ENCODE data around the gene CDH5.
A peak's percentile ranks its signal among the peaks of the same experiment; 100 is the strongest.

The CDH5 gene

GRCh38 chr16:66337463-66338188 is 28.9 kb upstream of the CDH5 start:
- Mint-ChIP-seq H3K4me1 (ENCODE audit: low read depth) (no peaks in the 10 kb centered on the region), H3K4me3 (no peak overlapping the region), H3K9me3 (no peaks in the 10 kb centered on the region), H3K27me3 (peaks cover 27% of the 10 kb centered on the region), H3K36me3 (ENCODE audit: low read depth) (no peaks in the 10 kb centered on the region), H3K27ac (no peak overlapping the region)
- DNase-seq = no peak

- H3K27ac Mint-ChIP-seq = no peak overlapping the region
- H3K27me3 Mint-ChIP-seq = peaks cover 46% of the 10 kb centered on the region
- no peaks in the 10 kb centered on the region for H3K4me1 Mint-ChIP-seq (ENCODE audit: low read depth)
- no peak overlapping the region for H3K4me3 Mint-ChIP-seq
- DNase-seq = peak; percentile 43
- no peaks in the 10 kb centered on the region for H3K9me3 Mint-ChIP-seq
- H3K36me3 Mint-ChIP-seq (ENCODE audit: low read depth) = no peaks in the 10 kb centered on the region
Observed at GRCh38 chr16:66342294-66342900, 24.1 kb upstream of the CDH5 start.

- Mint-ChIP-seq H3K27ac (no peak overlapping the region), H3K9me3 (no peaks in the 10 kb centered on the region), H3K4me1 (ENCODE audit: low read depth) (no peaks in the 10 kb centered on the region), H3K36me3 (ENCODE audit: low read depth) (no peaks in the 10 kb centered on the region), H3K4me3 (no peak overlapping the region), H3K27me3 (peaks cover 52% of the 10 kb centered on the region)
- DNase-seq = no peak
Observed at GRCh38 chr16:66344533-66345145, 21.9 kb upstream of the CDH5 start.

GRCh38 chr16:66346221-66346620 is 20.3 kb upstream of the CDH5 start:
- no peak for DNase-seq
- Mint-ChIP-seq H3K4me1 (ENCODE audit: low read depth) (no peaks in the 10 kb centered on the region), H3K9me3 (no peaks in the 10 kb centered on the region), H3K27ac (no peak overlapping the region), H3K27me3 (peaks cover 59% of the 10 kb centered on the region), H3K36me3 (ENCODE audit: low read depth) (no peaks in the 10 kb centered on the region), H3K4me3 (no peak overlapping the region)

GRCh38 chr16:66352304-66352703 is 14.2 kb upstream of the CDH5 start:
- no peaks in the 10 kb centered on the region for H3K36me3 Mint-ChIP-seq (ENCODE audit: low read depth)
- peaks cover 66% of the 10 kb centered on the region for H3K27me3 Mint-ChIP-seq
- no peak for DNase-seq
- no peak overlapping the region for H3K27ac Mint-ChIP-seq
- no peak overlapping the region for H3K4me3 Mint-ChIP-seq
- H3K9me3 Mint-ChIP-seq = no peaks in the 10 kb centered on the region
- peaks cover 3% of the 10 kb centered on the region for H3K4me1 Mint-ChIP-seq (ENCODE audit: low read depth)

GRCh38 chr16:66353055-66353454 is 13.4 kb upstream of the CDH5 start:
- peaks cover 71% of the 10 kb centered on the region for H3K27me3 Mint-ChIP-seq
- H3K27ac Mint-ChIP-seq = no peak overlapping the region
- no peaks in the 10 kb centered on the region for H3K36me3 Mint-ChIP-seq (ENCODE audit: low read depth)
- H3K4me1 Mint-ChIP-seq (ENCODE audit: low read depth) = peaks cover 3% of the 10 kb centered on the region
- no peak overlapping the region for H3K4me3 Mint-ChIP-seq
- no peak for DNase-seq
- H3K9me3 Mint-ChIP-seq = no peaks in the 10 kb centered on the region

- Mint-ChIP-seq H3K9me3 (no peaks in the 10 kb centered on the region), H3K27ac (no peak overlapping the region), H3K4me3 (no peak overlapping the region), H3K36me3 (ENCODE audit: low read depth) (no peaks in the 10 kb centered on the region), H3K4me1 (ENCODE audit: low read depth) (peaks cover 3% of the 10 kb centered on the region), H3K27me3 (peaks cover 74% of the 10 kb centered on the region)
- DNase-seq = no peak
Observed at GRCh38 chr16:66354034-66354909, 12.2 kb upstream of the CDH5 start.

- no peak overlapping the region for H3K27ac Mint-ChIP-seq
- peaks cover 3% of the 10 kb centered on the region for H3K4me1 Mint-ChIP-seq (ENCODE audit: low read depth)
- H3K27me3 Mint-ChIP-seq = peaks cover 78% of the 10 kb centered on the region
- no peak for DNase-seq
- H3K9me3 Mint-ChIP-seq = no peaks in the 10 kb centered on the region
- no peaks in the 10 kb centered on the region for H3K36me3 Mint-ChIP-seq (ENCODE audit: low read depth)
- no peak overlapping the region for H3K4me3 Mint-ChIP-seq
Observed at GRCh38 chr16:66355526-66355925, 11.0 kb upstream of the CDH5 start.

- H3K4me3 Mint-ChIP-seq = no peak overlapping the region
- no peaks in the 10 kb centered on the region for H3K9me3 Mint-ChIP-seq
- H3K4me1 Mint-ChIP-seq (ENCODE audit: low read depth) = peaks cover 3% of the 10 kb centered on the region
- DNase-seq = no peak
- no peak overlapping the region for H3K27ac Mint-ChIP-seq
- H3K27me3 Mint-ChIP-seq = peaks cover 82% of the 10 kb centered on the region
- H3K36me3 Mint-ChIP-seq (ENCODE audit: low read depth) = no peaks in the 10 kb centered on the region
Observed at GRCh38 chr16:66357523-66357928, 9.0 kb upstream of the CDH5 start.

- Mint-ChIP-seq H3K4me1 (ENCODE audit: low read depth) (peaks cover 3% of the 10 kb centered on the region), H3K27me3 (peaks cover 85% of the 10 kb centered on the region), H3K27ac (no peak overlapping the region), H3K9me3 (no peaks in the 10 kb centered on the region), H3K4me3 (no peak overlapping the region), H3K36me3 (ENCODE audit: low read depth) (no peaks in the 10 kb centered on the region)
- DNase-seq = no peak
Observed at GRCh38 chr16:66358231-66358630, 8.3 kb upstream of the CDH5 start.

GRCh38 chr16:66359012-66359411 is 7.5 kb upstream of the CDH5 start:
- DNase-seq = no peak
- H3K27me3 Mint-ChIP-seq = peaks cover 85% of the 10 kb centered on the region
- no peak overlapping the region for H3K27ac Mint-ChIP-seq
- no peak overlapping the region for H3K4me3 Mint-ChIP-seq
- H3K9me3 Mint-ChIP-seq = no peaks in the 10 kb centered on the region
- no peaks in the 10 kb centered on the region for H3K36me3 Mint-ChIP-seq (ENCODE audit: low read depth)
- peaks cover 3% of the 10 kb centered on the region for H3K4me1 Mint-ChIP-seq (ENCODE audit: low read depth)

GRCh38 chr16:66359811-66360608 is 6.5 kb upstream of the CDH5 start:
- peaks cover 85% of the 10 kb centered on the region for H3K27me3 Mint-ChIP-seq
- H3K27ac Mint-ChIP-seq = no peak overlapping the region
- no peaks in the 10 kb centered on the region for H3K9me3 Mint-ChIP-seq
- no peak overlapping the region for H3K4me3 Mint-ChIP-seq
- no peak for DNase-seq
- H3K36me3 Mint-ChIP-seq (ENCODE audit: low read depth) = no peaks in the 10 kb centered on the region
- no peaks in the 10 kb centered on the region for H3K4me1 Mint-ChIP-seq (ENCODE audit: low read depth)

GRCh38 chr16:66360624-66361324 is 5.7 kb upstream of the CDH5 start:
- Mint-ChIP-seq H3K4me3 (no peak overlapping the region), H3K27ac (no peak overlapping the region), H3K4me1 (ENCODE audit: low read depth) (no peaks in the 10 kb centered on the region), H3K9me3 (no peaks in the 10 kb centered on the region), H3K36me3 (ENCODE audit: low read depth) (no peaks in the 10 kb centered on the region), H3K27me3 (peaks cover 89% of the 10 kb centered on the region)
- DNase-seq = no peak

Data from activated T-cell treated with anti-CD3 and anti-CD28 coated beads, Interleukin-2, amount 50 U/mL, for 24 hours (primary cell).